ENCODE measurements around the gene NTSR1. TPM values are rescaled to one million over a fixed set of nuclear protein-coding genes. Genes with fewer than 3 reads are reported as not detected.

The NTSR1 gene
- total RNA-seq, 1 experiment from 2014 or later, result 44.1 TPM

GRCh38 chr20:62777528-62777830, 68.8 kb downstream of the NTSR1 start:
- intact Hi-C loops (cut with micrococcal nuclease; ENCODE audit: unreplicated experiment), result no loop called here
- TF ChIP-seq POLR2AphosphoS5 (IDR thresholded peaks at IDR 0.05; ENCODE audit: low read depth, low read length), result no peak
- no peak for TF ChIP-seq CTCF (IDR thresholded peaks at IDR 0.05)
- no peak for TF ChIP-seq TCF7L2 (IDR thresholded peaks at IDR 0.05; ENCODE audit: low read depth, low read length)
- no peak for TF ChIP-seq SIN3A (IDR thresholded peaks at IDR 0.05; ENCODE audit: borderline replicate concordance, insufficient read depth, low read depth, low read length)
- no peak for TF ChIP-seq REST (IDR thresholded peaks at IDR 0.05; ENCODE audit: insufficient read depth in 1 of 2, low read depth in 2 of 2, low read length in 1 of 2)
- Histone ChIP-seq H3K27me3 (ENCODE audit: control insufficient read depth, insufficient read depth, low read length) (no peaks in the 10 kb centered on the region), H3K36me3 (ENCODE audit: control insufficient read depth, insufficient read depth, low read length) (no peaks in the 10 kb centered on the region; the same call in 1 of the 2 replicates), H3K27ac (ENCODE audit: low read length) (no peak overlapping the region), H3K4me3 (ENCODE audit: low read depth in 2 of 2, low read length in 2 of 2) (no peak overlapping the region), H3K9me3 (ENCODE audit: control insufficient read depth, insufficient read depth, low read depth, low read length) (no peaks in the 10 kb centered on the region), H3K4me1 (ENCODE audit: control insufficient read depth, insufficient read depth, low read length) (no peaks in the 10 kb centered on the region; the same call in none of the 2 replicates)
- ChIA-PET POLR2A (no interaction called here), CTCF (no interaction called here)
- DNase-seq (ENCODE audit: low read depth, low spot score), result no peak
- in situ Hi-C loops (cut with HindIII; ENCODE audit: low pct_unique_long_range_greater_than_20kb, low sequenced_read_pairs), result no loop called here
- no peak for ATAC-seq
- no TSS peak for BruUV-seq (replicated peaks)

GRCh38 chr20:62778058-62778457, 69.4 kb downstream of the NTSR1 start:
- ChIA-PET POLR2A (no interaction called here), CTCF (no interaction called here)
- H3K36me3 ChIP-seq (ENCODE audit: control insufficient read depth, insufficient read depth, low read length), result no peaks in the 10 kb centered on the region; the same call in 1 of the 2 replicates
- H3K9me3 ChIP-seq (ENCODE audit: control insufficient read depth, insufficient read depth, low read depth, low read length), result no peaks in the 10 kb centered on the region
- intact Hi-C loops (cut with micrococcal nuclease; ENCODE audit: unreplicated experiment), result no loop called here
- BruUV-seq (replicated peaks), result no TSS peak
- H3K27me3 ChIP-seq (ENCODE audit: control insufficient read depth, insufficient read depth, low read length), result no peaks in the 10 kb centered on the region
- in situ Hi-C loops (cut with HindIII; ENCODE audit: low pct_unique_long_range_greater_than_20kb, low sequenced_read_pairs), result no loop called here
- DNase-seq (ENCODE audit: low read depth, low spot score), result no peak
- no peak overlapping the region for H3K4me3 ChIP-seq (ENCODE audit: low read depth in 2 of 2, low read length in 2 of 2)
- ATAC-seq, result no peak
- TF ChIP-seq CTCF (IDR thresholded peaks at IDR 0.05) (no peak), POLR2AphosphoS5 (IDR thresholded peaks at IDR 0.05; ENCODE audit: low read depth, low read length) (no peak), REST (IDR thresholded peaks at IDR 0.05; ENCODE audit: insufficient read depth in 1 of 2, low read depth in 2 of 2, low read length in 1 of 2) (no peak), TCF7L2 (IDR thresholded peaks at IDR 0.05; ENCODE audit: low read depth, low read length) (no peak), SIN3A (IDR thresholded peaks at IDR 0.05; ENCODE audit: borderline replicate concordance, insufficient read depth, low read depth, low read length) (no peak)
- H3K27ac ChIP-seq (ENCODE audit: low read length), result no peak overlapping the region
- H3K4me1 ChIP-seq (ENCODE audit: control insufficient read depth, insufficient read depth, low read length), result no peaks in the 10 kb centered on the region; the same call in none of the 2 replicates

All from Panc1 (cell line).